Measurements from ENCODE around the gene CRABP2.

The CRABP2 gene

DNA sequence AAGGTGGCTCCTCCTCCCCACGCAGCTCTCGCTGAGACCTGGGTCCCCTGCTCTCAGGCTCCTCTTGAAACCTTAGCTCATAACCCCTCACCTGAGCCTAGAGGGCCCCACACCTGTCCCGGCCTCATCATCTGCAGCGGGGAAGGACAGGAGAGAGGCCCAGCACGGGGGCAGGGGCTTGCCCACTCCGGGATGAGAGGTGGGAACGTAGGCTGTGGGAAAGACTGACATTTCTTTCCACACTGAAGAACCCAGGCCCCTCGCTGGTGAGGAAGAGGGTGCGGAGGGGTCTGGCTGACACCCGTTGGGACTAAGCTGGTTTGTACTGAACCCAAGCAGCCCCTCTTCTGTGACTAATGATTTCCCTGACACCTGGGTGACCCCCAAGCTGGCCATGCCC is 14.2 kb downstream of the CRABP2 start:
- Histone ChIP-seq H3K27me3 (ENCODE audit: insufficient read depth, low read length, poor library complexity) (peaks cover 47% of the 10 kb centered on the region), H3K27ac (ENCODE audit: low read length) (no peak overlapping the region), H2AFZ (ENCODE audit: low read depth, low read length) (no peak overlapping the region), H3K9me3 (ENCODE audit: insufficient read depth, low read length, severe bottlenecking) (no peaks in the 10 kb centered on the region), H3K79me2 (ENCODE audit: insufficient read depth, low read length) (no peaks in the 10 kb centered on the region), H3K4me2 (ENCODE audit: insufficient read depth, low read length) (no peak overlapping the region), H4K20me1 (ENCODE audit: insufficient read depth, low read length) (peaks cover 19% of the 10 kb centered on the region), H3K4me1 (ENCODE audit: insufficient read depth, low read length) (peaks cover 14% of the 10 kb centered on the region), H3K4me3 (ENCODE audit: low read depth in 1 of 2, low read length in 2 of 2) (no peak overlapping the region), H3K9ac (ENCODE audit: low read depth, low read length) (no peak overlapping the region), H3K36me3 (ENCODE audit: insufficient read depth, low read length) (no peaks in the 10 kb centered on the region)
- ATAC-seq (ENCODE audit: insufficient read depth, low read depth) (no peak), DNase-seq (no peak)
- TF ChIP-seq EZH2 (IDR thresholded peaks at IDR 0.05; ENCODE audit: borderline replicate concordance, low read depth, low read length, severe bottlenecking) (no peak), CTCF (IDR thresholded peaks at IDR 0.05; ENCODE audit: borderline replicate concordance, extremely low read depth, low read length, poor library complexity, severe bottlenecking) (no peak)

DNA sequence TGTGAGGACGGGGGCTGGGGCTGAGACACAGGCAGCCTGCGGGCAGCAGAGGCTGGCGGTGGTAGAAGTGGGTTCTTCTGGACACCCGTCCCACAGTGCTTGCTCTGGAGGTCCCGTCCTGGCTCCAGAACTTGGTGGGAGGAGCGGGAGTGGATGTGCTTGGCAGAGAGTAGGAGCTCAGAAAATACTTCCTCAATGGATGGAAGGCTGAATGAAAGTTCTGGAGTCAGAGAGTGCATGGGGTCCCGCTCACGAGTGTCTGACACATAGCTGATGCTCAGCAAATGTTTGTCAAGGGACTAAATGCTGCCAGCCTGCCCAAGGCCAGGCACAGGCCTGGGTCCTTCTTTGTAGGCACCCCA is 14.7 kb downstream of the CRABP2 start:
- Histone ChIP-seq H3K27ac (ENCODE audit: low read length) (no peak overlapping the region), H3K9ac (ENCODE audit: low read depth, low read length) (no peak overlapping the region), H3K4me1 (ENCODE audit: insufficient read depth, low read length) (peaks cover 14% of the 10 kb centered on the region), H4K20me1 (ENCODE audit: insufficient read depth, low read length) (peaks cover 19% of the 10 kb centered on the region), H3K4me2 (ENCODE audit: insufficient read depth, low read length) (no peak overlapping the region), H3K27me3 (ENCODE audit: insufficient read depth, low read length, poor library complexity) (peaks cover 47% of the 10 kb centered on the region), H3K9me3 (ENCODE audit: insufficient read depth, low read length, severe bottlenecking) (no peaks in the 10 kb centered on the region), H3K36me3 (ENCODE audit: insufficient read depth, low read length) (no peaks in the 10 kb centered on the region), H3K4me3 (ENCODE audit: low read depth in 1 of 2, low read length in 2 of 2) (no peak overlapping the region), H3K79me2 (ENCODE audit: insufficient read depth, low read length) (no peaks in the 10 kb centered on the region), H2AFZ (ENCODE audit: low read depth, low read length) (no peak overlapping the region)
- DNase-seq (no peak), ATAC-seq (ENCODE audit: insufficient read depth, low read depth) (no peak)
- TF ChIP-seq CTCF (IDR thresholded peaks at IDR 0.05; ENCODE audit: borderline replicate concordance, extremely low read depth, low read length, poor library complexity, severe bottlenecking) (no peak), EZH2 (IDR thresholded peaks at IDR 0.05; ENCODE audit: borderline replicate concordance, low read depth, low read length, severe bottlenecking) (no peak)

DNA sequence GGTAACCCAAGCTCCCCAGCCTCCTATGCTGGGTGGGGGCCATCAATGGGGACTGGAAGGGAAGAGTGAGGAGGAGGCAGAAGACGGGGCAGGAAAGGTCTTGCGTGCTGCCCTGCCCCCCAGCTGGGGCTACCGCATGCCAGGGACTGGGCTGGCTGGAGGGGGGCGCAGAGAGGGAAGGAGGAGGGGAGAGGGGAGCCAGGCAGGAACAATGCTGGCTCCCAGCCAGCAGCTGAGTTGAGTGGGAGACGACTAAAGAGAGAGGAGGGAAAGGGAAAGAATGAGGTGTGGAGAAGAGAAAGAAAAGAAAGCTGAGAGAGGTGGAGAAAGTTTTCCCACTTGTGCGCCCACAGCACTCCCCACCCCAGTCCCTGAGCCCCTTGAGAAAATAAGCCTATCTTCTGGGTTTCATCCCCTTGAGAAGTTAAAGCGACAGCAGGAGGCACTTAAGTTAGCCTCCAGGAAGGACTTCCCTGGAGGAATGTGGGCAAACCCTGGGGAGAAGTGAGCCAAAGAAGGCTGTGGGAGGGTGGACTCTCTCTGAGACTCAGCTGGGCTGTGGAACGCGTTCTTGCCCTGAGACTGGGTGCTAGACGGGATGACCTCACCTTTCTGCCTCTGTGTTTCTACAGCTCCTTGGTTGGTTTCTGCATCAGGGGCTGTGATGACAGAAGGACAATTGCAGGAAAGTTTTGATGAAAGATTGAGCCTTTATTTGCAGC is 15.3 kb downstream of the CRABP2 start:
- H3K27me3 ChIP-seq (ENCODE audit: insufficient read depth, low read length, poor library complexity), result peaks cover 47% of the 10 kb centered on the region
- peaks cover 19% of the 10 kb centered on the region for H4K20me1 ChIP-seq (ENCODE audit: insufficient read depth, low read length)
- H3K9me3 ChIP-seq (ENCODE audit: insufficient read depth, low read length, severe bottlenecking), result no peaks in the 10 kb centered on the region
- no peak for DNase-seq
- peaks cover 14% of the 10 kb centered on the region for H3K4me1 ChIP-seq (ENCODE audit: insufficient read depth, low read length)
- H3K36me3 ChIP-seq (ENCODE audit: insufficient read depth, low read length), result no peaks in the 10 kb centered on the region
- no peak for ATAC-seq (ENCODE audit: insufficient read depth, low read depth)
- H3K79me2 ChIP-seq (ENCODE audit: insufficient read depth, low read length), result no peaks in the 10 kb centered on the region
- no peak overlapping the region for H3K9ac ChIP-seq (ENCODE audit: low read depth, low read length)
- TF ChIP-seq EZH2 (IDR thresholded peaks at IDR 0.05; ENCODE audit: borderline replicate concordance, low read depth, low read length, severe bottlenecking) (no peak), CTCF (IDR thresholded peaks at IDR 0.05; ENCODE audit: borderline replicate concordance, extremely low read depth, low read length, poor library complexity, severe bottlenecking) (peak; percentile 2)
- H2AFZ ChIP-seq (ENCODE audit: low read depth, low read length), result no peak overlapping the region
- H3K27ac ChIP-seq (ENCODE audit: low read length), result no peak overlapping the region
- no peak overlapping the region for H3K4me3 ChIP-seq (ENCODE audit: low read depth in 1 of 2, low read length in 2 of 2)
- no peak overlapping the region for H3K4me2 ChIP-seq (ENCODE audit: insufficient read depth, low read length)
